PC-9 (cell line): ENCODE data around the gene CBX1. TPM values are rescaled to one million over a fixed set of nuclear protein-coding genes. Genes with fewer than 3 reads are reported as not detected.

Experiments used
- BruUV-seq: library from RNA; stranded (reverse); fragments of 400-500 nt; replicated peaks from 2 replicates; lab custom pipeline; 2021; lab: Mats Ljungman, UMichigan
- CTCF ChIA-PET: fragments of 300-600 bp; sonication (Branson Sonifier 250); formaldehyde crosslinking; loops from one replicate; lab custom pipeline; 2022; ENCODE audit warnings: antibody characterized with exemption; lab: Charles Lee
- POLR2A ChIA-PET: fragments of 300-600 bp; sonication (Branson Sonifier 250); formaldehyde crosslinking; loops from one replicate; lab custom pipeline; 2022; ENCODE audit warnings: antibody characterized with exemption; ENCODE audit not compliant: unreplicated experiment; lab: Charles Lee
- DNase-seq, 2 experiments: peaks; one replicate each; pipeline versions ENCODE4 v3.0.0 to v3.0.0-alpha.2; 2015 to 2022; ENCODE audit warnings: mixed read lengths in 1 of 2
- H2AFZ ChIP-seq: fragments of 200-600 bp; sonication (generic); 2 replicates; pipeline ENCODE4 v1.8.1; 2017; ENCODE audit warnings: antibody characterized with exemption
- H3F3A ChIP-seq: fragments of 200-600 bp; sonication (generic); 2 replicates; pipeline ENCODE4 v1.8.1; 2017; ENCODE audit warnings: antibody characterized with exemption, mild to moderate bottlenecking, low read depth; ENCODE audit not compliant: insufficient read depth
- H3K27ac ChIP-seq: fragments of 200-600 bp; sonication (generic); 2 replicates; pipeline ENCODE4 v1.6.1; 2016; ENCODE audit warnings: mixed run types
- H3K27me3 ChIP-seq: fragments of 200-600 bp; sonication (generic); 2 replicates; pipeline ENCODE4 v1.6.1; 2016; ENCODE audit warnings: low read depth, mixed run types; ENCODE audit not compliant: insufficient read depth
- H3K36me3 ChIP-seq: fragments of 200-600 bp; sonication (generic); 2 replicates; pipeline ENCODE4 v1.6.1; 2016; ENCODE audit warnings: low read depth, mixed run types
- H3K4me1 ChIP-seq: fragments of 200-600 bp; sonication (generic); replicated peaks from 2 replicates; pipeline ENCODE4 v1.6.1; 2016; ENCODE audit warnings: mixed run types; ENCODE audit not compliant: insufficient read depth
- H3K4me2 ChIP-seq: fragments of 200-600 bp; sonication (generic); 2 replicates; pipeline ENCODE4 v1.6.1; 2017; ENCODE audit warnings: mixed run types
- H3K4me3 ChIP-seq: fragments of 200-600 bp; sonication (generic); 2 replicates; pipeline ENCODE4 v1.6.1; 2016; ENCODE audit warnings: mixed run types
- H3K79me2 ChIP-seq: fragments of 200-600 bp; sonication (generic); 2 replicates; pipeline ENCODE4 v1.6.1; 2017; ENCODE audit warnings: low read depth, mixed run types
- H3K9me2 ChIP-seq: fragments of 200-600 bp; sonication (generic); 2 replicates; pipeline ENCODE4 v1.8.1; 2017; ENCODE audit warnings: mild to moderate bottlenecking; ENCODE audit not compliant: insufficient read depth
- H3K9me3 ChIP-seq: fragments of 200-600 bp; sonication (generic); 2 replicates; pipeline ENCODE4 v1.8.1; 2016; ENCODE audit warnings: low read depth; ENCODE audit not compliant: insufficient read depth
- H4K20me1 ChIP-seq: fragments of 200-600 bp; sonication (generic); 2 replicates; pipeline ENCODE4 v1.8.1; 2017; ENCODE audit not compliant: insufficient read depth
- CTCF ChIP-seq: fragments of 200-600 bp; sonication (generic); conservative IDR thresholded peaks from 2 replicates; pipeline ENCODE4 v1.6.1; 2017; ENCODE audit warnings: mixed run types, antibody characterized with exemption, mild to moderate bottlenecking, moderate library complexity
- EZH2 ChIP-seq: fragments of 200-600 bp; sonication (generic); IDR thresholded peaks from 2 replicates; pipeline ENCODE4 v1.8.0; 2017; ENCODE audit warnings: antibody characterized with exemption, low read depth
- intact Hi-C: fragments of 100-400 bp; cut with micrococcal nuclease; formaldehyde crosslinking; loops from one replicate; pipeline ENCODE4 v1.10.0; 2022; ENCODE audit not compliant: unreplicated experiment
- total RNA-seq: library from RNA; stranded (reverse); gene quantifications from 2 replicates; pipeline ENCODE4 v1.2.3, GENCODE V29; 2021

The CBX1 gene
- total RNA-seq, 1 experiment from 2014 or later, result 93.9 TPM

- no peak for TF ChIP-seq EZH2
- TF ChIP-seq CTCF, result no peak
- ChIA-PET CTCF (no interaction called here), POLR2A (no interaction called here)
- no TSS peak for BruUV-seq
- H2AFZ ChIP-seq, result no peak overlapping the region
- H3K4me3 ChIP-seq, result no peak overlapping the region
- intact Hi-C loops, result loop anchor here (5.0 to 10.0 kb wide), 6 partner anchors 169 to 1006 kb away; no protein-coding TSS in a partner anchor
- H3K9me3 ChIP-seq, result no peaks in the 10 kb centered on the region
- no peaks in the 10 kb centered on the region for H3K79me2 ChIP-seq
- H3K27me3 ChIP-seq, result peaks cover 16% of the 10 kb centered on the region
- no peaks in the 10 kb centered on the region for H3K9me2 ChIP-seq
- no peak overlapping the region for H3K27ac ChIP-seq
- H3K4me2 ChIP-seq, result no peak overlapping the region
- H3K36me3 ChIP-seq, result no peaks in the 10 kb centered on the region
- peaks cover 18% of the 10 kb centered on the region for H3F3A ChIP-seq
- peaks cover 19% of the 10 kb centered on the region for H3K4me1 ChIP-seq
- DNase-seq, result no peak
- H4K20me1 ChIP-seq, result no peaks in the 10 kb centered on the region
Observed at GRCh38 chr17:48028736-48029135, 72.5 kb downstream of the CBX1 start.

DNA sequence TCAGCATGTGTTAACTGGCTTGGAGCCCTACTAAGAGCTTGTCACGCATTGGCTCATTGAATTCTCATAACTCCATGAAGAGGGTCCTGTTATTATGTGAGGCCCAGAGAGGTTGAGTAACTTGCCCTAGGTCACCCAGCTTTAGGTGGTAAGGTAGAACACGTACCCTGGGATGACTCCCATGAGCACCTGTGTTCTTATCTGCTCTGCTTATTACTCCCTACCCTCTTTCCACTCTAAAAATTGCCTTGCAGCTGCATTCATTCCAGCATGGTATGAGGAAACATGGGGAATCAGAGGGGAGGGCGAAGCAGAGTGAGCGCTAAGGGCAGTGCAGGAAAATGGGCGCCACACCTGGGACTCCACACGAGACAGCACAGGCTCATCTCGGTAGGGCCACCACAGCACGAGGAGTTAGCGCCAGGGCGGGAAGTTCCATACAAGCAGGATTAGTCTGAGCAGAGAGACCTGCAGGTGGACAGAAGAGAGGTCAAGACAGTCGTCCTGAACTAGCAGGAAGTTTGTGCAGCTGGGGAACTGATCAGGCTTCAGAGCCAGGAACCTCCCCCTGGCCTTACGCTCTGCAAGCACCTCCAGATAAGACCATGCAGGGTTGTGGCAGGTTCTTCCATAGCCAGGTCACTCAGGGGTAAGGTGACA lies 73.8 kb downstream of the CBX1 start:
- TF ChIP-seq EZH2, result no peak
- no peak for TF ChIP-seq CTCF
- peaks cover 27% of the 10 kb centered on the region for H3K4me1 ChIP-seq
- H3F3A ChIP-seq, result peaks cover 25% of the 10 kb centered on the region
- ChIA-PET CTCF (interaction anchor here (0.7 to 1.2 kb wide), 2 partner anchors 80 to 206 kb away, joined by 3 read pairs; partner anchors contain the start of genes OSBPL7 and SNX11), POLR2A (no interaction called here)
- no peaks in the 10 kb centered on the region for H3K9me2 ChIP-seq
- H3K9me3 ChIP-seq, result no peaks in the 10 kb centered on the region
- intact Hi-C loops, result loop anchor here (5.0 to 10.0 kb wide), 6 partner anchors 170 to 1007 kb away; no protein-coding TSS in a partner anchor
- no peaks in the 10 kb centered on the region for H4K20me1 ChIP-seq
- no peaks in the 10 kb centered on the region for H3K79me2 ChIP-seq
- H2AFZ ChIP-seq, result no peak overlapping the region
- no peak overlapping the region for H3K4me2 ChIP-seq
- peaks cover 5% of the 10 kb centered on the region for H3K27me3 ChIP-seq
- no peak overlapping the region for H3K27ac ChIP-seq
- no peak overlapping the region for H3K4me3 ChIP-seq
- BruUV-seq, result no TSS peak
- no peak for DNase-seq
- no peaks in the 10 kb centered on the region for H3K36me3 ChIP-seq

DNA sequence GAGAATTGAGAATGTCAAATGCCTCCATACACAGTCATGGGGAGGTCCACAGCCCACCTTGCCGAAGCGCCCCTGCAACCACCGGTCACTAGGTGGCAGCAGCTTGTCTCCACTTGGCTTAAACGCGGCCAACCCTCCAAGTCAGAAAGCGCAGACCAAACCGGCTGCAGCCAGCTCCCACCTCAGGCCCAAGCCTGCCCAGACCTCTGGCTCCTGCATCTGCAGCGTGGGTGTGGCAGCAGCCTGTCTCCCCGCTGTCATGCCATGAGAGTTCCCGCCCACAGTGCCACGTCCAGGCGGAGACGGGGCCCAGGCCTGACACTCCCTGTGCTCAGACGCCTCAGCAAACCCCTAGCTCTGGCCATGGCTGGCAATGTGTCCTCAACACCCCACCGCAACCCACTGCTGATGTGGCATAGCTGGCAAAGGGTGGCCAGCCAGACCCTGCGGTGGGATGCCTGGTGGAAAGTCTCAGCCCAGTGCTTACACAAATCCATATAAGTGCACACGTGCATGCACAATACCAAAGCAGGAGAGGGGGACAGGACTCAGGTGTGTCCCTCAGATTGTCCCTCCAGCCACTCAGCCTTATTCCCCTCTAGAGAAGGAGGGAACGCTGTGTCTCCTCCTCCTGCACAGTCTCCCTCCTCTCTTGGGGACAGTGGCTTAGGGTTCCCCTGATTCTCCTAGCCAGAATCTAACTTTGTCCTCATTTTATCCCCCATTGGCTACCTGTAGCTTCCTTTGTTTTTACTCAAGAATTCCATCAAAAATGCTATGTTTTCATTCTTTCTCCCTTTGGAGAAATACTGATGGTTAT lies 74.6 kb downstream of the CBX1 start:
- ChIA-PET POLR2A (interaction anchor here (0.6 to 0.7 kb wide), 2 partner anchors 378 to 556 kb away, joined by 3 to 8 read pairs; no protein-coding TSS in a partner anchor), CTCF (interaction anchor here (0.7 to 1.2 kb wide), 3 partner anchors 40 to 205 kb away, joined by 3 read pairs; partner anchors contain the start of genes OSBPL7 and SNX11)
- H3K4me2 ChIP-seq, result peak overlapping the region; percentile 100
- H3F3A ChIP-seq, result peaks cover 31% of the 10 kb centered on the region
- DNase-seq, result peak; percentile 80 to 83
- TF ChIP-seq EZH2 (no peak), CTCF (peak; percentile 98)
- no TSS peak for BruUV-seq
- H3K79me2 ChIP-seq, result no peaks in the 10 kb centered on the region
- peak overlapping the region; percentile 67; the same call in 1 of the 2 replicates for H3K4me3 ChIP-seq
- intact Hi-C loops, result loop anchor here (1.0 to 10.0 kb wide), 8 partner anchors 22 to 1008 kb away; partner anchors contain the start of gene NFE2L1
- no peaks in the 10 kb centered on the region; the same call in 1 of the 2 replicates for H3K27me3 ChIP-seq
- no peaks in the 10 kb centered on the region for H3K36me3 ChIP-seq
- H4K20me1 ChIP-seq, result no peaks in the 10 kb centered on the region
- H2AFZ ChIP-seq, result no peak overlapping the region
- H3K9me3 ChIP-seq, result no peaks in the 10 kb centered on the region
- H3K9me2 ChIP-seq, result no peaks in the 10 kb centered on the region
- peak overlapping the region; percentile 75 for H3K27ac ChIP-seq
- peaks cover 27% of the 10 kb centered on the region for H3K4me1 ChIP-seq
